HepG2 (cell line): Measurements from ENCODE around the gene TP73. TPM values are rescaled to one million over a fixed set of nuclear protein-coding genes. Genes with fewer than 3 reads are reported as not detected.
"Not testable (repeated sequence)": the region's sequence is repeated elsewhere in the genome, so short reads cannot be mapped to it uniquely, and the experiment has no call there.

ENCODE experiments used
- ATAC-seq: fragments of 200-7000 bp; cut with Tn5 transposase; 3 replicates; pipeline ENCODE4 v1.9.1; 2020; ENCODE audit warnings: mild to moderate bottlenecking, moderate library complexity
- BruUV-seq: library from RNA; stranded (reverse); fragments of 400-500 nt; replicated peaks from 2 replicates; lab custom pipeline; 2021; lab: Mats Ljungman, UMichigan
- CTCF ChIA-PET: fragments of 300-600 bp; formaldehyde crosslinking; extraction: SDS; loops from one replicate; lab custom pipeline; 2021; ENCODE audit warnings: low total read pairs, inconsistent platforms, low intra/inter-chr PET ratio; lab: Yijun Ruan, JAX
- POLR2A ChIA-PET: fragments of 350-600 bp; sonication (Branson Sonifier 250); formaldehyde crosslinking; loops from one replicate; lab custom pipeline; 2020; ENCODE audit warnings: antibody characterized with exemption, inconsistent platforms; lab: Yijun Ruan, JAX
- DNase-seq: peaks from one replicate; pipeline ENCODE4 v3.0.0-alpha.2; 2015; ENCODE audit warnings: low spot score
- FAIRE-seq: peaks from 3 replicates; lab custom pipeline; 2011; peaks lifted over from hg19 to GRCh38; lab: Jason Lieb, UNC
- H2AFZ ChIP-seq: one replicate; pipeline ENCODE4 v1.6.1; 2011; ENCODE audit warnings: low read length, inconsistent platforms
- H3K27ac ChIP-seq: fragments of 300-600 bp; 3 replicates; pipeline ENCODE4 v1.8.0; 2011; ENCODE audit warnings: mixed run types, mild to moderate bottlenecking, mixed read lengths, low read length, inconsistent platforms; ENCODE audit not compliant: insufficient read depth; ENCODE audit errors: extremely low read length
- H3K27me3 ChIP-seq, 2 experiments: fragments of 200-600 bp in 1 of 2; 2 replicates in 1 of 2; 3 replicates in 1 of 2; pipeline versions ENCODE4 v1.6.0 to v1.8.0; 2011; ENCODE audit warnings: low read length in 2 of 2, mild to moderate bottlenecking in 2 of 2, moderate library complexity in 2 of 2, inconsistent platforms in 1 of 2; ENCODE audit not compliant: insufficient read depth in 2 of 2, control insufficient read depth in 1 of 2
- H3K36me3 ChIP-seq, 2 experiments: fragments of 200-600 bp in 1 of 2; replicated peaks in 1 of 2; 2 replicates in 1 of 2; 3 replicates in 1 of 2; pipeline versions ENCODE4 v1.5.1 to v1.8.0; 2011; ENCODE audit warnings: low read length in 2 of 2, inconsistent platforms in 1 of 2; ENCODE audit not compliant: insufficient read depth in 2 of 2, control insufficient read depth in 1 of 2
- H3K4me1 ChIP-seq: 2 replicates; pipeline ENCODE4 v1.5.1; 2012; ENCODE audit warnings: low read length, inconsistent platforms; ENCODE audit not compliant: insufficient read depth
- H3K4me2 ChIP-seq: 2 replicates; pipeline ENCODE4 v1.6.0; 2011; ENCODE audit warnings: low read depth, low read length, inconsistent platforms
- H3K4me3 ChIP-seq, 3 experiments: fragments of 200-600 bp in 1 of 3; sonication (generic), shearing (Covaris generic) in 1 of 3; replicated peaks in 1 of 3; 2 replicates each; pipeline ENCODE4 v1.5.1; 2011 to 2016; ENCODE audit warnings: low read length in 3 of 3, inconsistent platforms in 2 of 3, low read depth in 2 of 3, mild to moderate bottlenecking in 2 of 3, control low read depth in 1 of 3, mixed read lengths in 1 of 3; ENCODE audit not compliant: insufficient read depth in 1 of 3
- H3K79me2 ChIP-seq: one replicate; pipeline ENCODE4 v1.6.1; 2011; ENCODE audit warnings: low read length, inconsistent platforms; ENCODE audit not compliant: insufficient read depth
- H3K9ac ChIP-seq: 2 replicates; pipeline ENCODE4 v1.6.0; 2011; ENCODE audit warnings: mild to moderate bottlenecking, low read depth, low read length, inconsistent platforms; ENCODE audit not compliant: insufficient read depth
- H3K9me3 ChIP-seq: 2 replicates; pipeline ENCODE4 v1.5.1; 2012; ENCODE audit warnings: mild to moderate bottlenecking, low read length
- H4K20me1 ChIP-seq: 2 replicates; pipeline ENCODE4 v1.6.0; 2011; ENCODE audit warnings: inconsistent platforms, mild to moderate bottlenecking, low read length, moderate library complexity; ENCODE audit not compliant: insufficient read depth
- SMC3 ChIP-seq: IDR thresholded peaks from 2 replicates; pipeline ENCODE4 v1.6.1; 2011; ENCODE audit warnings: low read length, improper control_type of control experiment
- STAG1 ChIP-seq: sonication (generic); formaldehyde crosslinking; IDR thresholded peaks from 2 replicates; pipeline ENCODE4 v1.4.0; 2020; ENCODE audit warnings: missing genetic modification reagents
- ZNF501 ChIP-seq: sonication (generic); formaldehyde crosslinking; IDR thresholded peaks from 2 replicates; pipeline ENCODE4 v1.5.1; 2020; ENCODE audit warnings: mild to moderate bottlenecking, moderate library complexity, missing genetic modification reagents
- WGBS: methylation state at CpG from one replicate; pipeline ENCODE4 v1.1.6; 2017; ENCODE audit warnings: low lambda C conversion rate; 5-methylcytosine and 5-hydroxymethylcytosine counted together
- in situ Hi-C: cut with HindIII; loops from 2 replicates; pipeline ENCODE4 v1.10.0; 2017; ENCODE audit warnings: low pct_unique_long_range_greater_than_20kb; ENCODE audit not compliant: extremely low pct_ligation_motif_present
- intact Hi-C: fragments of 100-400 bp; cut with micrococcal nuclease; formaldehyde crosslinking; loops from one replicate; pipeline ENCODE4 v1.10.0; 2022; ENCODE audit not compliant: unreplicated experiment
- polyA plus RNA-seq, 8 experiments: library from polyadenylated mRNA; depleted of rRNA in 3 of 8; stranded (reverse) in 7 of 8; unstranded in 1 of 8; fragments of >200 nt; fragmentation: Illumina TruSeq in 4 of 8; extraction: Trizol in 4 of 8; gene quantifications; 2 replicates each; pipeline versions ENCODE4 v1.2.1 to v1.2.3, GENCODE V29; 2011 to 2016; ENCODE audit warnings: low read depth in 4 of 8, missing spikeins in 1 of 8, mixed read lengths in 1 of 8; ENCODE audit not compliant: insufficient read depth in 1 of 8
- total RNA-seq, 5 experiments: library from RNA; depleted of rRNA; stranded (reverse); fragments of >200 nt; fragmentation: Illumina TruSeq; extraction: Trizol; gene quantifications; 2 replicates each; pipeline ENCODE4 v1.2.3, GENCODE V29; 2016; ENCODE audit warnings: low read depth in 1 of 5
- TF ChIP-seq, protein P1 (sequence below): sonication (generic); formaldehyde crosslinking; IDR thresholded peaks from 2 replicates; pipeline ENCODE4 v1.5.0; 2020; ENCODE audit warnings: mild to moderate bottlenecking, missing genetic modification reagents, moderate library complexity

TP73 gene
- total and polyA plus RNA-seq, 2 of the 13 experiments (the other 11 are each of a cell fraction or from before 2014, with no cell fraction given): 0.49 to 1.1 TPM

DNA sequence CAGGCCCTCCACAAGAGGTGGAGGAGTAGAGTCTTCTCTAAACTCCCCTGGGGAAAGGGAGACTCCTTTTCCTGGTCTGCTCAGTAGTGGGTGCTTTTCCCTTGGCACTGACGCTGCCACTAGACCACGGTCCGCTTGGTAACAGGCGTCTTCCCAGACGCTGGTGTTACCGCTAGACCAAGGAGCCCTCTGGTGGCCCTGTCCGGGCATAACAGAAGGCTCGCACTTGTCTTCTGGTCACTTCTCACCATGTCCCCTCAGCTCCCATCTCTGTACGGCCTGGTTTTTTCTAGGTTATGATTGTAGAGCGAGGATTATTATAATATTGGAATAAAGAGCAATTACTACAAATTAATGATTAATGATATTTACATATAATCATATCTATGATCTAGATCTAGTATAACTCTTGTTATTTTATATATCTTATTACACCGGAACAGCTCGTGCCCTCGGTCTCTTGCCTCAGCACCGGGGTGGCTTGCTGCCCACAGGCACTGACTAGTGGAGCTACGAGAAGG lies 31.1 kb upstream of the TP73 start:
- not testable (repeated sequence) for H3K36me3 ChIP-seq, H3K79me2 ChIP-seq, H3K9ac ChIP-seq, BruUV-seq, H2AFZ ChIP-seq, H3K4me3 ChIP-seq, FAIRE-seq, H4K20me1 ChIP-seq, ATAC-seq
- peaks cover 12 to 24% of the 10 kb centered on the region in 2 experiments for H3K27me3 ChIP-seq
- H3K4me2 ChIP-seq: peak overlapping the region; percentile 45; the same call in 1 of the 2 replicates
- in situ Hi-C loops: loop anchor here (5.0 kb wide), 2 partner anchors 54 to 139 kb away; no protein-coding TSS in a partner anchor
- H3K4me1 ChIP-seq: peaks cover 36% of the 10 kb centered on the region
- WGBS: 37% methylated on average over 10 of the region's 15 CpGs
- TF ChIP-seq, protein P1, sequence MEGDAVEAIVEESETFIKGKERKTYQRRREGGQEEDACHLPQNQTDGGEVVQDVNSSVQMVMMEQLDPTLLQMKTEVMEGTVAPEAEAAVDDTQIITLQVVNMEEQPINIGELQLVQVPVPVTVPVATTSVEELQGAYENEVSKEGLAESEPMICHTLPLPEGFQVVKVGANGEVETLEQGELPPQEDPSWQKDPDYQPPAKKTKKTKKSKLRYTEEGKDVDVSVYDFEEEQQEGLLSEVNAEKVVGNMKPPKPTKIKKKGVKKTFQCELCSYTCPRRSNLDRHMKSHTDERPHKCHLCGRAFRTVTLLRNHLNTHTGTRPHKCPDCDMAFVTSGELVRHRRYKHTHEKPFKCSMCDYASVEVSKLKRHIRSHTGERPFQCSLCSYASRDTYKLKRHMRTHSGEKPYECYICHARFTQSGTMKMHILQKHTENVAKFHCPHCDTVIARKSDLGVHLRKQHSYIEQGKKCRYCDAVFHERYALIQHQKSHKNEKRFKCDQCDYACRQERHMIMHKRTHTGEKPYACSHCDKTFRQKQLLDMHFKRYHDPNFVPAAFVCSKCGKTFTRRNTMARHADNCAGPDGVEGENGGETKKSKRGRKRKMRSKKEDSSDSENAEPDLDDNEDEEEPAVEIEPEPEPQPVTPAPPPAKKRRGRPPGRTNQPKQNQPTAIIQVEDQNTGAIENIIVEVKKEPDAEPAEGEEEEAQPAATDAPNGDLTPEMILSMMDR (CRISPR knock-in tag): peak; percentile 51
- peak; percentile 42 for TF ChIP-seq STAG1 (CRISPR knock-in tag)
- 0 out of 2 replicates have a peak, but pooled peaks have one; percentile 16 for TF ChIP-seq ZNF501 (CRISPR knock-in tag)
- peak; percentile 18; the same call in 1 of the 2 replicates for TF ChIP-seq SMC3
- TF ChIP-seq, all 625 proteins: peak for 4; not testable (repeated sequence) for 621
- H3K27ac ChIP-seq, H3K9me3 ChIP-seq, DNase-seq, POLR2A ChIA-PET: not testable (repeated sequence)
- CTCF ChIA-PET: interaction anchor here (0.9 to 2.0 kb wide), 3 partner anchors 33 to 130 kb away, joined by 3 to 13 read pairs (median 5); no protein-coding TSS in a partner anchor
- intact Hi-C loops: loop anchor here (5.0 kb wide), 1 partner anchor 169 kb away; the partner anchor contains the start of gene ARHGEF16

DNA sequence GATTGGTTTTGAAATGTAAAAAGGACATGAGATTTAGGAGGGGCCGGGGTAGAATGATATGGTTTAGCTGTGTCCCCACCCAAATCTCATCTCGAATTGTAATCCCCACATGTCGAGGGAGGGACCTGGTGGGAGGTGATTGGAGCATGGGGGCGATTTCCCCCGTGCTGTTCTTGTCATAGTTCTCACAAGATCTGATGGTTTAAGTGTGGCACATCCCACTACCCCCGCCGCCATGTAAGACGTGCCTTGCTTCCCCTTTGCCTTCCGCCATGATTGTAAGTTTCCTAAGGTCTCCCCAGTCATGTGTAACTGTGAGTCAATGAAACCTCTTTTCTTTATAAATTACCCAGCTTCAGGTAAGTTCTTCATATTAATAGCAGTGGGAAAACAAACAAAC lies 30.2 kb upstream of the TP73 start:
- H3K36me3 ChIP-seq, H2AFZ ChIP-seq, H3K9ac ChIP-seq, H3K27ac ChIP-seq, H3K79me2 ChIP-seq, H3K4me2 ChIP-seq, FAIRE-seq, H3K4me3 ChIP-seq, H3K9me3 ChIP-seq, POLR2A ChIA-PET, DNase-seq, H4K20me1 ChIP-seq, BruUV-seq, ATAC-seq: not testable (repeated sequence)
- Histone ChIP-seq H3K4me1 (peaks cover 40% of the 10 kb centered on the region), H3K27me3 (peaks cover 6 to 17% of the 10 kb centered on the region in 2 experiments)
- CTCF ChIA-PET: interaction anchor here (2.0 kb wide), 1 partner anchor 57 kb away, joined by 13 read pairs; no protein-coding TSS in a partner anchor
- intact Hi-C loops (loop anchor here (5.0 kb wide), 1 partner anchor 170 kb away; the partner anchor contains the start of gene ARHGEF16), in situ Hi-C loops (loop anchor here (5.0 kb wide), 2 partner anchors 55 to 140 kb away; no protein-coding TSS in a partner anchor)
- WGBS: 91% methylated on average over 9 of the region's 9 CpGs
